HL-60 (cell line): ENCODE measurements around the gene CHCHD6.

Experiments
- DNase-seq, 2 experiments: peaks; one replicate each; pipeline ENCODE4 v3.0.0-alpha.2; 2010 to 2020; ENCODE audit warnings: low read depth in 1 of 2, low spot score in 1 of 2
- H3K27ac ChIP-seq: fragments of 250-450 bp; sonication (Bioruptor Pico); replicated peaks from 2 replicates; pipeline ENCODE4 v1.5.1; 2020; ENCODE audit warnings: mild to moderate bottlenecking, moderate library complexity
- H3K27me3 ChIP-seq: fragments of 250-450 bp; sonication (Bioruptor Pico); 2 replicates; pipeline ENCODE4 v1.5.1; 2021; ENCODE audit warnings: mild to moderate bottlenecking, moderate library complexity; ENCODE audit not compliant: insufficient read depth, poor library complexity, severe bottlenecking
- H3K4me3 ChIP-seq: replicated peaks from 2 replicates; pipeline ENCODE4 v1.5.1; 2011; ENCODE audit warnings: mild to moderate bottlenecking, control low read depth, low read length; ENCODE audit not compliant: insufficient read depth
- GABPA ChIP-seq: IDR thresholded peaks from 2 replicates; pipeline ENCODE4 v1.6.1; 2012; ENCODE audit warnings: low read depth
- POLR2AphosphoS5 ChIP-seq: IDR thresholded peaks from 2 replicates; pipeline ENCODE4 v1.6.1; 2012; ENCODE audit warnings: low read depth
- REST ChIP-seq: IDR thresholded peaks from 2 replicates; pipeline ENCODE4 v1.6.1; 2012; ENCODE audit warnings: low read depth; ENCODE audit not compliant: insufficient replicate concordance
- SPI1 ChIP-seq: IDR thresholded peaks from 2 replicates; pipeline ENCODE4 v1.6.1; 2012; ENCODE audit warnings: low read depth, mild to moderate bottlenecking, borderline replicate concordance
- TF ChIP-seq, protein P1 (sequence below): IDR thresholded peaks from one replicate; pipeline ENCODE4 v1.5.1; 2011; ENCODE audit warnings: low read length, control low read depth, inconsistent platforms; ENCODE audit not compliant: insufficient read depth

Gene CHCHD6

DNA sequence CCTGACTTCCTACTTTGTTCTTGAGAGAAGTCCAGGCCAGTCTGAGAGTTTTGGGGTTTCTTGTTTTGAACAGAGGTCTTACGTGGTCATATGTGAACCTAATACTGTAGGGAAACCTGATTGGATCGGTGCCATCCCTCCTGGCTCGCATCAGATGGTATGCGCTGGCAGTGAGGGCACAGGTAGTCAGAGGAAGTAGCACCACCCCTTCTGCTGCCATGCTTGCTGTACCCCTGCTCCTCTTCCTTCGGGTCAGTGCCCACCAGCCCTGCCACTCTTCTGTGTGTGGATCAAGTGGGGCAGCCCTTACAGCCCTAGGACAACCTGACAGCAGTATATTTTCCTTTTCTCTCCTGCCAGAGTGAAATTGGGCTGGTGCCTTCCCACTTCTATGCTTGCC is 39.7 kb downstream of the CHCHD6 start:
- no peak for DNase-seq
- no peak overlapping the region for H3K27ac ChIP-seq
- TF ChIP-seq POLR2AphosphoS5, result no peak
- TF ChIP-seq, protein P1, sequence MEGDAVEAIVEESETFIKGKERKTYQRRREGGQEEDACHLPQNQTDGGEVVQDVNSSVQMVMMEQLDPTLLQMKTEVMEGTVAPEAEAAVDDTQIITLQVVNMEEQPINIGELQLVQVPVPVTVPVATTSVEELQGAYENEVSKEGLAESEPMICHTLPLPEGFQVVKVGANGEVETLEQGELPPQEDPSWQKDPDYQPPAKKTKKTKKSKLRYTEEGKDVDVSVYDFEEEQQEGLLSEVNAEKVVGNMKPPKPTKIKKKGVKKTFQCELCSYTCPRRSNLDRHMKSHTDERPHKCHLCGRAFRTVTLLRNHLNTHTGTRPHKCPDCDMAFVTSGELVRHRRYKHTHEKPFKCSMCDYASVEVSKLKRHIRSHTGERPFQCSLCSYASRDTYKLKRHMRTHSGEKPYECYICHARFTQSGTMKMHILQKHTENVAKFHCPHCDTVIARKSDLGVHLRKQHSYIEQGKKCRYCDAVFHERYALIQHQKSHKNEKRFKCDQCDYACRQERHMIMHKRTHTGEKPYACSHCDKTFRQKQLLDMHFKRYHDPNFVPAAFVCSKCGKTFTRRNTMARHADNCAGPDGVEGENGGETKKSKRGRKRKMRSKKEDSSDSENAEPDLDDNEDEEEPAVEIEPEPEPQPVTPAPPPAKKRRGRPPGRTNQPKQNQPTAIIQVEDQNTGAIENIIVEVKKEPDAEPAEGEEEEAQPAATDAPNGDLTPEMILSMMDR, result no peak
- TF ChIP-seq SPI1, result no peak
- TF ChIP-seq REST, result no peak
- TF ChIP-seq GABPA, result no peak
- no peaks in the 10 kb centered on the region for H3K27me3 ChIP-seq
- H3K4me3 ChIP-seq, result no peak overlapping the region

- no peak overlapping the region for H3K27ac ChIP-seq
- H3K4me3 ChIP-seq, result no peak overlapping the region
- DNase-seq, result no peak
- TF ChIP-seq, protein P1, result no peak
- TF ChIP-seq REST (no peak), POLR2AphosphoS5 (no peak), GABPA (no peak), SPI1 (no peak)
- no peaks in the 10 kb centered on the region for H3K27me3 ChIP-seq
These were observed 41.8 kb downstream of the CHCHD6 start for GRCh38 chr3:126745760-126746394.

DNA sequence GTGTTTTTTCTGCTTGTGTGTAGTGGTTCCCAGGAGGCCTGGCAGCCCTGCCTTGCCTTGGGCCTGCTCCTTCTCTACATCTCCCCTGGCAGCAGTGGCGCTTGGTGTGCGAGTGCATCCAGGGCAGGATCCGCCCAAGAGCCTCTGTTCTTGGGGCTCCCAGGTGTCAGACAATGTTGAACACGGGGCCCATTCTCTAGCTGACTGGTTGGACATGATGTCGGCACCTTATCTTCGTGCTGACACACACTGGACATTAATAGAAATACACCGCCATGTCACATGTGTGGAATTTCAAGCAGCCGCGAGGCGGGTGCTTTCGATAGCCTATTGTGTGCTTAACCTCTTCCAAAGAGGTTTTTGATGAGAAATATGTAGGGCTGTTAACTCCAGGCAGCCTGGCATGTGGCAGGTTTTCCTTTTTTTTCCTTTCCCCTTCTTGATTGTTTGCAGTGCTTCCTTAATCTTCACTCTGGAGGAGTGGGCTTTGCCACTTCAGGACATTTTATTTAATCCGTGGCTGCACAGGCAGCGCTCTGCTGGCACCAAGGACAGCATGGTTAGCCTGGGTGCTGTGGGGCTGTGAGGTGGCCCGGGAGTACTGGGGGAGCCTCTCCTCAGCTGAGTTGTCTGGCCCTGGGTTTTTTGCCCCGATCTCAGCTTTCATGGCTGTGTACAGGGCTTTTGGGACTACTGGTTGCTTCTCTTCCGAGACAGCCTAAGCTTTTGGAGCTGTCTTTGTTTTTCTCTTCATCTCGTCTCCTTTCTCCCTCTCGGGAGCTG is 42.5 kb downstream of the CHCHD6 start:
- no peak overlapping the region for H3K27ac ChIP-seq
- H3K4me3 ChIP-seq, result no peak overlapping the region
- no peaks in the 10 kb centered on the region for H3K27me3 ChIP-seq
- TF ChIP-seq, protein P1, result no peak
- no peak for DNase-seq
